ENCODE data around the gene ADGRL1. TPM values are rescaled to one million over a fixed set of nuclear protein-coding genes. Genes with fewer than 3 reads are reported as not detected.

ADGRL1 gene
- total RNA-seq, result 0.77 and 1.4 TPM in 2 replicates

DNA sequence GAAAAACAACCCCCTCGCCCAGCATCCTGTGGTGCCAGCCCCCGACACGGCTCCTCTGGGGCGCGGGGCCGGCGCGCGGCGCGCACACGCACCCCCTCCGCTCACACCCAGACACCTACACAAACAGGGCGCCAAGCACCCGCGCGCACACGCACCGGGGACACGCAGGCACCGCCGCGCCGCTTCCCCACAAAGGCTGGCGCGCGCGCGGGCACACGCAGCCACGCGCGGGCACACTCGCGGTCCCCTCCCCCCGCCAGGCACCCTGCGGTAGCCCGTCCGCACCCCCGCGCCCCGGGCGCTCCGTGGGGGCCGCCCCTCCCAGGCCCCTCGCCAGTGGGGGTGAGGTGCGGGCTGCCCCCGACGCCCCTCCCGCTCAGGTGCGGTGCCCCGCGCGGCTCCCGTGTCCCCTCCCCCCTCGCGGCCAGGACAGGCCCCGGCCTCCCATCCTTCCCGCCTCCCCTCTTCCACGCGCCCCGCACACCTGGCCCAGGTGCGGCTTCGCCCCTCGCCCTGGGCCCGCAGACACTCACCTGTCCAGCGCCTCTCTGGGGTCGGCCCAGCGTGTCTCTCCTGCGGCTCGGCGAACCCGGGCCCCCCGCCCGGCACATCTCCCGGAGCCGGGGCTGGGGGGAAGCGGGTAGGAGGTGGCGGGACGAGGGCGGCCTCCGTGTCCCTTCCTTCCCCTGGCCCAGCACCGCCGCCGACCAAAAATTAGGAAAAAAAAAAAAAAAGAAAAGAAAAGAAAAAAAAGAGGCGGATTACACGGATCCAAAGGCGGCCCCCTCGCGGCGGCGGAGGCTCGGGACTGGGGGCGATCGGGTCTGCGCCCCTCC, at the start of gene ADGRL1:
ADGRL1 (minus strand) TSS at position 718 of the 836 bp plus-strand sequence. CDS start 22,567 bp downstream, outside the sequence.

DNA sequence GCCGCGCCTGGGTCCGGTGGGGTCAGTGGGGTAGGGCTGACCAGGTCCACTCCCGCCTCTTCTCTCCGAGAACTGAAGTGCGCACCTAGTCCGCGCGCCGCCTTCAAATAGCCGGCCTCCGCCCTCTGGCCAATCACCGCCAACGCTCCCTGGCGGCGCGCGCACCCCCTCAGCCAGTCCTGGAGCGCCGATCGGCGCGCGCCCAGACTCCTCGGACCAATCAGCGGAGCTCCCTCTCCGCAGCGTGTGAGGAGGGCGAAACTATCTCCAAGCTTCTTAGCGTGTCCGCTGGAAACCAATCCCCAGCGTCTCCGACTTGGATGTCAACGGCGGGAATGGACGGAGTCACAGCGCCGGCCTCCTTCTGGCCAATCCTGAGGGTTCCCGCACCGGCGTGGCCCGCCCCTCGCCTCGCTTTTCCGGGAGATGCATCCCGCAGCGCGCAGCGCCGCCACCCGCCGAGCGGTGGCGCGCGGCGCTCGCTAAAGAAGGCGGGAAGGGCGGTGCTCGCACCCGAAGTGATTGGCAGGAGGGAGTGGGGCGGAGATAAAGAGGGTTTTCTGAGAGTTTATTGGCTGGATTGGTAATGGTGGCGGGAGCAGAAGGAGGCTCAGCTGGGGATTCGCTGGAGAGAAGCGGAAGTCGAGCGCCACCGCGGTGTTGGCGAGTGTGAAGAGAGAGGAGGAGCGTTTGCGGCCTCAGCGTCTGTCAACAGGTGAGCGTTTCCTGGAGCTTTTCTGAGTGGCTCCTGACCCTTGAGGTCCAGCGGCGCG, 69.3 kb downstream of the ADGRL1 start, which contains the start of gene ASF1B:
ASF1B (minus strand) TSS at position 81 of the 773 bp plus-strand sequence. CDS start 133 bp downstream, outside the sequence.

DNA sequence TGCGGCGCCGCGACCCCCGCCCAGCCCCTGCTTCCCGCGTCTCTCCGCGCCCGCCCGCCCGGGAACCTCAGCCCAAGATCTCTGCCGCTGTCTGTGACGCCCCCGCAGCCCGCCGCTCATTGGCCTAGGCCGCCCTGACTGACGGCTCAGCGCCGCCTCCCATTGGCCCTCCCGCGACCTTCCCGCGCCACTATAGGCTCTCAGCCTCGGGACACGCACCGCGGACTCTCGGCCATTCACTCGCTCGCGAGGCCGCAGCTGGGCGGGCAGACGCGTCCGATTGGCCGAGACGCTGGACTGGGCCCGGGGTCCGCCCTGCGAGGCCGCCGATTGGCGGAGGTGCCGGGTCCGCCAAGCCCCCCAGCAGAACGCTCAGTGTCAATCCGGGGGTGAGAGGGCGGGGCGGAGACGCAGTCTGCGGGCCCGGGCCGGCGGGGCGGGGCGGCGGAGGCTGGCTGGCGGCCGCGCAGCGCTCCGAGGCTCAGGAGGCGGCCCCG, 88.3 kb downstream of the ADGRL1 start, which contains the start of gene PRKACA:
PRKACA (minus strand) TSS at position 95 of the 497 bp plus-strand sequence. CDS start 215 bp downstream, outside the sequence.

Other genes starting within 250 kb of the ADGRL1 start
- 3.7 and 3.9 TPM in 2 replicates for gene RFX1, start 199.8 kb downstream of the ADGRL1 start, total RNA-seq
- gene RLN3, start 178.0 kb downstream of the ADGRL1 start, total RNA-seq, result not detected in 2 replicates
- 1.00 and 2.4 TPM in 2 replicates for gene IL27RA, start 174.4 kb downstream of the ADGRL1 start, total RNA-seq
- gene PALM3, start 144.1 kb downstream of the ADGRL1 start, total RNA-seq, result 0.55 and 0.87 TPM in 2 replicates
- 0.11 and 0.25 TPM in 2 replicates for gene MISP3, start 133.4 kb downstream of the ADGRL1 start, total RNA-seq
- gene C19orf67, start 120.4 kb downstream of the ADGRL1 start, total RNA-seq, result not detected in 2 replicates
- 22.1 and 30.0 TPM in 2 replicates for gene SAMD1, start 115.4 kb downstream of the ADGRL1 start, total RNA-seq
- gene PRKACA, start 88.4 kb downstream of the ADGRL1 start, total RNA-seq, result 47.5 and 56.1 TPM in 2 replicates
- 7.2 and 24.0 TPM in 2 replicates for gene ASF1B, start 69.6 kb downstream of the ADGRL1 start, total RNA-seq
- 42.4 and 42.9 TPM in 2 replicates for gene ADGRE5, start 175.3 kb upstream of the ADGRL1 start, total RNA-seq
- 75.6 and 159 TPM in 2 replicates for gene DDX39A, start 213.2 kb upstream of the ADGRL1 start, total RNA-seq
- 173 and 203 TPM in 2 replicates for gene PKN1, start 227.1 kb upstream of the ADGRL1 start, total RNA-seq

Measured in uterine smooth muscle cell (primary cell).